ELR (cell line): ENCODE measurements around the gene LDB2.

Experiments used
- DNase-seq: peaks from one replicate; pipeline ENCODE4 v3.0.0-alpha.2; 2015; ENCODE audit warnings: low read depth

The LDB2 gene

GRCh38 chr4:16802044-16802443, 96.4 kb downstream of the LDB2 start:
- no peak for DNase-seq

GRCh38 chr4:16801356-16801755, 97.1 kb downstream of the LDB2 start:
- peak; percentile 31 for DNase-seq

GRCh38 chr4:16794816-16795445, 103.5 kb downstream of the LDB2 start:
- DNase-seq: peak; percentile 74

GRCh38 chr4:16791460-16791859, 107.0 kb downstream of the LDB2 start:
- DNase-seq: no peak

- no peak for DNase-seq
These were observed 107.9 kb downstream of the LDB2 start for GRCh38 chr4:16790508-16790907.

DNA sequence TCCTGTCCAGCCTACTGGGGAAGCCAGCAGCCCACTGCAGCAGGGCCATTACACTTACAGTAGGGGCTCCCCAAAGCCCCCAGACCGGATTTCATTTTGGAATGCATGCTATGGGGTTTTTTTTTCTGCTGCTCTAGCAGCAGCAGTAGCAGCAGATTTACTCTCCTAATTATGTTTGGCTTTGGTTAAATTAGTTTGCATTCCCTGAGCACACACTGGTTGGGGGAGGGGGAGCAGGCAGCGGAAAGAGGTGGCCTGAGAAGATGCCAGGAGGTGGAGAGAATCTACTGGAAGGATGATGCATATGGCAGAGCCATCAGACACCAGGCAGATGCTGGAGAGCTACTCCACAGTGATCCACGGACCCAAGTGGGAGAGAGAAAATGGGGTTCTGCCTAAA, 109.6 kb downstream of the LDB2 start:
- no peak for DNase-seq

GRCh38 chr4:16785793-16786527, 112.5 kb downstream of the LDB2 start:
- peak; percentile 29 for DNase-seq

- peak; percentile 14 for DNase-seq
These were observed 115.3 kb downstream of the LDB2 start for GRCh38 chr4:16783119-16783518.

- no peak for DNase-seq
These were observed 119.3 kb downstream of the LDB2 start for GRCh38 chr4:16779028-16779675.

GRCh38 chr4:16777726-16778125, 120.7 kb downstream of the LDB2 start:
- DNase-seq: no peak

DNA sequence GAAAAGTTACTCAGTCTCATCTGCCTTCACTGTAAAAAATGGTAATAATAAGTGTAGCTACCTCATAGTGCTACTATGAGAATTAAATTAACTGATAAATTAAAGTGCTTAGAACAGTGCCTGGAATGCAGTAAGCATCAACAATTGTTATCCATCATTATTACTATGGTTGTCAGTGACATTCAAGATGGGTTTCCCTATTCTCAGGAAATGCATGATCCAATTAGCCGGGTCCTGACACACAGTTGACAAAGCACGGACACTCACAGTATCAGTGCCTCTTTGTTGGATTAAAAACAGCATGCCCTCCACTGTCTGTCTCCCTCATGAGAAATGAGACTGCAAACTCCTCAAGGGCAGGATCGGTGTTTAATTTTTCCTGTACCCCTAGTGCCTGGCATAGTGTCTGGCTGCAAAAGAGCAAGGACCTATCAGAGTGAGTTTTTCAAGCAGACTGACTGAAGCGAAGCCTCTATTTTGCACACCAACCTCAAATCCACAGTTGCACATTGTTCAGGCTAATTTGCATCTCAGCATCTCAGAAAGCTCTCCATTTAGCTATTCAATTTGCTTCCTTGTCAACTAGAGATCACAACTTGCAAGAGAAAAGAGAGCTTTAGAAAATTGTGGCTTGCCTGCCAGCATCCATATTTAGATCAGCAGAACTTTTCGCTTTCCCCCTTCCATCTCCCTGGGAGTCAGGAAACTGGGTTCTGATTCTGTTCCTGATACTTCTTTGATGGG, 122.9 kb downstream of the LDB2 start:
- no peak for DNase-seq

DNA sequence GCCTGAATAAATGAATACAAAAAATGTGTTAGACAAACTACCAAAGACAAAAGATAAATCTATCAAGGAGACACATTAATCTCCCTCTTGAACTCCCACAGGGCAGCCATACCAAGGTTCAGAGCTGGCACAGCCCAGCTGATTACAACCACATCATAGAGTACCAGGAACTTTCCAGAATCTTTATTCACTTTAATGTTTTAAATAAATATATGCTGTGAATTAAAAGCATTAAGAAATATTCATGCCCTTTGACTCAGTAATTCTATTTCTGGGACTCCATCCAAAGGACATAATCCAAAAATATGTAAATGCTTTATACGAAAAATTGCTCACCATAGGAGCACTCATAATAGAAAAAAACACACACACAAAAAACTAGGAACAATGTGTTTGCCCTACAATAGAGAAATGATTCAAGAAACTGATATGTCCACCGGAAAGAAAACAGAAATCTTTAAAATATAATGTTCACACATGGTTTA, 126.0 kb downstream of the LDB2 start:
- no peak for DNase-seq

GRCh38 chr4:16770710-16771285, 127.6 kb downstream of the LDB2 start:
- no peak for DNase-seq

GRCh38 chr4:16767861-16768260, 130.6 kb downstream of the LDB2 start:
- no peak for DNase-seq

DNA sequence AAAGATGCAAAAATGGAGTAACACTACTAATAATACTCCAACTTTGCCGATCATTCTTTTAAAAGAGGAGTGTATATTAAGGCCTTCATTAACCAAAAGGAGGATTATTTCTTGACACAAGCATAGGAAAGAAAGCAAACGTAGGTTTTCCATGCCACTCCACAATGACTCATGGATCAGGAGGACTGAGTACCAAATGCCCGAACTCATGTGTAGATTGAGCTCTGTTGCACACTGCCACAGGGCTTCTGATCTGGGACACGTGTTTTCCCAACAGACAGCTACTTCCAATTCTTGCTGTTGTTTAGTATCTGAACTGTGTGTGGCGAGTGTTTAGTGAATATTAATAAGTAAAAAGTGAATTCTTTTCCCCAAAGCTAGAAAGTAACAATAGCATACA, 131.2 kb downstream of the LDB2 start:
- DNase-seq: no peak

- DNase-seq: no peak
These were observed 132.9 kb downstream of the LDB2 start for GRCh38 chr4:16765546-16765945.

DNA sequence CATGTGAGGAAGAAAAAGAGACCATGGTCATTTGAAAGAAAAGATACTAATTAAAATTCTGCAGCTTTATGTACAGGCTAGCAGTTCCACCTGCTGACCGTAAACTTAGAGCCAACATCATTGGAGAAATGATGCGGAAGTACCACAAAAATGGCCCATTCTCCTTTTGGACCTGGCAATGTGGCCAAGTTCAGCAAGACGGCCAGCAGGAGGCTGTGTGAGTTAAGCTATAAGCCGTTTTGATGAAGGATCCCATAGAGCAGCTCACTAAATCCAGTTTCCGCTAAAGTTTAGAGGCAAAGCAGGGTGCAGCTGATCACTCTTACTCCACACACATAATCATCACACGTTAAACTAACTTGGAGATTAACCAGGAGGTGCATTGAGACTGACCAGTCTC, 133.8 kb downstream of the LDB2 start:
- peak; percentile 36 for DNase-seq

DNA sequence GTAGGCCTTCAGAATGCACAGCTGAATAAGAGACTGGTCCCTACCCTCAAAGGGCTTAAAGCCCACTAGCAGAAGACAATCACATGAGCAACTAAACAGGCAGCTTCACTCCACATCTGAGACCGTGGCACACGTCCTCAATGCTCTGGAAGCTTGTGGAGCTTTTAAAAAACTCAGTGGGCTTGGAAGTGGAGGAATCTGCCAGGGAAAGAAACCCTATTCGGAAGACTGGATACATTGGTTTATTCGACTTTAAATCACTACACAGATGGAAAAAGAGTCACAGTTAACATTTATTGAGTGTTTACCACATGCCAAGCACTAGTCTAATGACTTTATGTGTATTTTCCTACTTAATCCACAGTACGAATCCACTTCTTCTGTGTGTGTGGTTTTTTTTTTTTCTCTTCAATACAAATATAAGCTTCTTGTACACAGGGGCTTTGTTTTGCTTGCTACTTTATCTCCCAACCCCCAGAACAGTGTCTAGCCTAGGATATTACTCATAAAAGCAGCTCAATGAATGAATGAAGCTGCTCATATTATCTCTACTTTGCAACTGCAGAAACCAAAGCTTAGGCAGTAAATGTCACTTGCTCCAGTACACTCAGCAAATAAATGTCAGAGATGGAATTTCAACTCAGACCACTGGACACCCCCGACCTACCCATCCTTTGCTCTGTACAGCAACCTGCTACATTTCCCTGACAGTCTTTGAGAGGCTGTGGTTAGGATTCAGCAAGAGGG, 137.7 kb downstream of the LDB2 start:
- DNase-seq: no peak

DNA sequence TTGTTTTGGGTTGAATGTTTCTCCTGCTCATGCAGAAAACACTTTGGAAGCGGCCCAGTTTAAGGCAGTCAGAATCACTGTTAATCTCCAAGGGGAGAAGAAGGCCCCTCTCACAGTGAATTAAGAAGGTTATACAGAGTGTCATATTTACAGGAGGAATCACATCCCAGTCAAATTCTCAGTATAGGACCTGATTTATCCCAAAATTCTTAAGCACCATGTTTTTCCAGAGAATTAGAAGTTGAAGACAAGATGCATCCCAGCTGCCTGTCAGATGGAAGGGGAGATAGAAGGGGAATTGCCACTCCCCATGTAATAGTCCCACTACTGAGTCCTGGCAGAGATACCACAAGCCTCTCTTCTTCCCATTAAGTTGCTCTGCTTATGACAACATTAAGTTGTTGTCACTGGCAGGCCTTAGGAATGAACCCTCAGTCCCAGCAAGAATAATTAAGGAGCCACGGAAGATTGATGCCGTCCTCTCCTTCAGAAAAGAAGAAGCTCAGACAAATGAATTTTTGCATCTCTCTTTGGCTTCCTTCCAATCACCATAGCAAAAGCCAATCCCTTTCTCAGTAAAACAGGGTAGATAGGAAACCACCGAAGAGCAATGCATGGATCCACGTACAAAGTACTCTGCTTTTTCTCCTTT, 138.4 kb downstream of the LDB2 start:
- DNase-seq: no peak

GRCh38 chr4:16758816-16759215, 139.6 kb downstream of the LDB2 start:
- DNase-seq: no peak

DNA sequence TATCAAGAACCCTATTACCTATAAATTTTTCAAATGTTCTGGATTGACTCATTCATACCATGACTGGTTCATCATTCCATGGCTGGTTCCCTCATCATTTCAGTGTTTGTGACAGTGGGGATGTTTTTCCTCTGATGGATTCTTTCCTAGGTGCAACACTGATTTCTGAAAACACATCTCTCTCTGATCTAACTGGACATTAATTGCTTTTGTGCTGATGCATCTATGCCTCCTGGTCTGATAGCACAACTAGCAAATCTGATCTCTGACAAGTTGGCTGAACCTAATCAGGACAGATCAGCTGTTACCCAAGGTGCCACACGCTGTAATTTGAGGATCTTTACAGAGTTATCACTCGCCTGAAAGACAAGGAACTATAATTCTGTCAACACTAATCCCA, 140.2 kb downstream of the LDB2 start:
- no peak for DNase-seq
